Measurements from ENCODE around the gene SEMA4D.

SEMA4D gene

GRCh38 chr9:89528131-89528530 is 30.2 kb upstream of the SEMA4D start:
- DNase-seq (ENCODE audit: low spot score) = no peak

GRCh38 chr9:89527084-89527483 is 29.2 kb upstream of the SEMA4D start:
- no peak for DNase-seq (ENCODE audit: low spot score)

GRCh38 chr9:89526667-89527066 is 28.8 kb upstream of the SEMA4D start:
- no peak for DNase-seq (ENCODE audit: low spot score)

- no peak for DNase-seq (ENCODE audit: low spot score)
Observed at GRCh38 chr9:89525446-89526374, 27.8 kb upstream of the SEMA4D start.

GRCh38 chr9:89524963-89525362 is 27.1 kb upstream of the SEMA4D start:
- DNase-seq (ENCODE audit: low spot score) = no peak

GRCh38 chr9:89523948-89524347 is 26.0 kb upstream of the SEMA4D start:
- DNase-seq (ENCODE audit: low spot score) = peak; percentile 75

- no peak for DNase-seq (ENCODE audit: low spot score)
Observed at GRCh38 chr9:89522959-89523285, 25.0 kb upstream of the SEMA4D start.

GRCh38 chr9:89522261-89522958 is 24.5 kb upstream of the SEMA4D start:
- peak; percentile 88 for DNase-seq (ENCODE audit: low spot score)

- no peak for DNase-seq (ENCODE audit: low spot score)
Observed at GRCh38 chr9:89519366-89519805, 21.5 kb upstream of the SEMA4D start.

GRCh38 chr9:89518466-89519365 is 20.8 kb upstream of the SEMA4D start:
- DNase-seq (ENCODE audit: low spot score) = no peak

- DNase-seq (ENCODE audit: low spot score) = no peak
Observed at GRCh38 chr9:89515416-89515815, 17.5 kb upstream of the SEMA4D start.

GRCh38 chr9:89514956-89515355 is 17.0 kb upstream of the SEMA4D start:
- no peak for DNase-seq (ENCODE audit: low spot score)

- DNase-seq (ENCODE audit: low spot score) = no peak
Observed at GRCh38 chr9:89514337-89514736, 16.4 kb upstream of the SEMA4D start.

GRCh38 chr9:89513837-89514236 is 15.9 kb upstream of the SEMA4D start:
- DNase-seq (ENCODE audit: low spot score) = no peak

GRCh38 chr9:89512382-89512781 is 14.5 kb upstream of the SEMA4D start:
- no peak for DNase-seq (ENCODE audit: low spot score)

GRCh38 chr9:89508951-89509615 is 11.2 kb upstream of the SEMA4D start:
- no peak for DNase-seq (ENCODE audit: low spot score)

- no peak for DNase-seq (ENCODE audit: low spot score)
Observed at GRCh38 chr9:89505911-89506310, 8.0 kb upstream of the SEMA4D start.

GRCh38 chr9:89505048-89505447 is 7.1 kb upstream of the SEMA4D start:
- no peak for DNase-seq (ENCODE audit: low spot score)

- no peak for DNase-seq (ENCODE audit: low spot score)
Observed at GRCh38 chr9:89502671-89503070, 4.8 kb upstream of the SEMA4D start.

GRCh38 chr9:89502038-89502601 is 4.2 kb upstream of the SEMA4D start:
- peak; percentile 66 for DNase-seq (ENCODE audit: low spot score)

GRCh38 chr9:89501311-89501898 is 3.5 kb upstream of the SEMA4D start:
- no peak for DNase-seq (ENCODE audit: low spot score)
